ENCODE measurements around the gene SNAP29. TPM values are rescaled to one million over a fixed set of nuclear protein-coding genes. Genes with fewer than 3 reads are reported as not detected.

Gene SNAP29
- total and polyA plus RNA-seq, 4 donors, result 10.5 to 26.2 (median 16.3) TPM

DNA sequence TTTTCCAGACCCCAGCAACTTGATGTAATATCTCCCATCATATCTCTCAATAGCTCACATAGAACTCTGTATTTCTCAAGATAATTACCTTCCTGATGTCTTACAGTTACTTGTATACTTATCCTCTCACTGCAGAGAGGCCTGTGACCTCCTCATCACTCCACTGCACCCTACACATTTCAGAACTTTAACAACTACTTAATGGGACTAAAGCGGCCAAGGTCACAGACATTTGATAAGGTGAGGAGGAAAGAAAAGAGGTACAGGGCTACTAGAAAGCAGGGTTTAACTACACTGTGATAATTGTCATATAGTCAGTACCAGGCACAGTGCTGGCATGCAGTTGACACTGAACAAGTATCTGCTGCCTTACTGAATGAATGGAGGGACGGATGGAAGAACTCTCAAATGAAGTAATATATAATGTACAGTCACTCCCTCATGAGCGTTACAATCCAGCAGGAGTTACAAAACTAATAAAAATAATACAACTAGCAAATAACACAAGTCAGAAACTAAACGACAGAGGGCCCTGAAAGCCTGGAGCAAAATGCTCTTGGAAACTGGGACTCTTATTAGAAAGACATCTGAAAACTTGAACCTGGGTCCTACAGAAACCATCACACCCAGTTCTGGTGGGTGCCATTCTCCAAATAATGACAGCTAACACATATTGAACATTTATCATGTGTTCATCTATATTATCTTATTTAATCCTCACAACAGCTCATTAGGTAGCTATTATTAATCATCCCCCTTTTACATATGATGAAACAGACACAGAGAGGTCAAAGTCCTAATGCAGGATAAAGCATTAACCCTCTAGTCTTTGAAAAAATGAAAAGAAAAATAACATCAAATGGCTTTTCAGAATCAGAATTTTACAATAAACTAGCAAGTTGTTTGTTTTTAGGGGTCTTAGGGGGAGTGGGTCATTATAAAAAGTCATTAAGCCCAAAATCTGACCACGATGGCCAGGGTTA lies 14.5 kb upstream of the SNAP29 start:
- no peak overlapping the region for H3K27ac ChIP-seq (ENCODE audit: low read depth in 1 of 2, low read length in 2 of 2)
- H3K27me3 ChIP-seq (ENCODE audit: control insufficient read depth in 4 of 4, insufficient read depth in 4 of 4, low read length in 3 of 4), result no peaks in the 10 kb centered on the region
- TF ChIP-seq RXRA (IDR thresholded peaks at IDR 0.05) (no peak), HNF4A (conservative IDR thresholded peaks at IDR 0.05) (peak; percentile 45 to 76), HNF4G (IDR thresholded peaks at IDR 0.05) (peak; percentile 44)
- no peaks in the 10 kb centered on the region for H3K36me3 ChIP-seq (ENCODE audit: control insufficient read depth in 4 of 4, insufficient read depth in 3 of 4, low read depth in 1 of 4, low read length in 3 of 4)
- peak; percentile 14 for DNase-seq (ENCODE audit: low spot score)
- H3K9ac ChIP-seq (ENCODE audit: low read depth in 1 of 2, low read length in 2 of 2), result no peak overlapping the region
- H3K9me3 ChIP-seq (ENCODE audit: control insufficient read depth in 4 of 4, low read length in 3 of 4), result no peaks in the 10 kb centered on the region
- H3K4me1 ChIP-seq (ENCODE audit: control insufficient read depth in 4 of 4, insufficient read depth in 4 of 4, low read length in 3 of 4), result peaks cover 2 to 9% (median 4%) of the 10 kb centered on the region in 4 donors
- 92% methylated on average over 5 of the region's 5 CpGs for WGBS
- no peak overlapping the region for H3K4me3 ChIP-seq (ENCODE audit: low read depth in 1 of 3, low read length in 3 of 3)

GRCh38 chr22:20847318-20847822 lies 11.4 kb upstream of the SNAP29 start:
- no peak for DNase-seq (ENCODE audit: low spot score)
- peaks cover 2 to 9% (median 4%) of the 10 kb centered on the region in 4 donors for H3K4me1 ChIP-seq (ENCODE audit: control insufficient read depth in 4 of 4, insufficient read depth in 4 of 4, low read length in 3 of 4)
- H3K36me3 ChIP-seq (ENCODE audit: control insufficient read depth in 4 of 4, insufficient read depth in 3 of 4, low read depth in 1 of 4, low read length in 3 of 4), result no peaks in the 10 kb centered on the region
- H3K9me3 ChIP-seq (ENCODE audit: control insufficient read depth in 4 of 4, low read length in 3 of 4), result no peaks in the 10 kb centered on the region
- TF ChIP-seq NR2F2 (IDR thresholded peaks at IDR 0.05) (no peak), GABPA (IDR thresholded peaks at IDR 0.05 in 1 of 2, conservative IDR thresholded peaks at IDR 0.05 in 1 of 2) (no peak), JUND (IDR thresholded peaks at IDR 0.05) (no peak), SP1 (IDR thresholded peaks at IDR 0.05) (no peak), HNF4G (IDR thresholded peaks at IDR 0.05) (no peak), RXRA (IDR thresholded peaks at IDR 0.05) (no peak), YY1 (IDR thresholded peaks at IDR 0.05) (no peak)
- TF ChIP-seq, protein P1, sequence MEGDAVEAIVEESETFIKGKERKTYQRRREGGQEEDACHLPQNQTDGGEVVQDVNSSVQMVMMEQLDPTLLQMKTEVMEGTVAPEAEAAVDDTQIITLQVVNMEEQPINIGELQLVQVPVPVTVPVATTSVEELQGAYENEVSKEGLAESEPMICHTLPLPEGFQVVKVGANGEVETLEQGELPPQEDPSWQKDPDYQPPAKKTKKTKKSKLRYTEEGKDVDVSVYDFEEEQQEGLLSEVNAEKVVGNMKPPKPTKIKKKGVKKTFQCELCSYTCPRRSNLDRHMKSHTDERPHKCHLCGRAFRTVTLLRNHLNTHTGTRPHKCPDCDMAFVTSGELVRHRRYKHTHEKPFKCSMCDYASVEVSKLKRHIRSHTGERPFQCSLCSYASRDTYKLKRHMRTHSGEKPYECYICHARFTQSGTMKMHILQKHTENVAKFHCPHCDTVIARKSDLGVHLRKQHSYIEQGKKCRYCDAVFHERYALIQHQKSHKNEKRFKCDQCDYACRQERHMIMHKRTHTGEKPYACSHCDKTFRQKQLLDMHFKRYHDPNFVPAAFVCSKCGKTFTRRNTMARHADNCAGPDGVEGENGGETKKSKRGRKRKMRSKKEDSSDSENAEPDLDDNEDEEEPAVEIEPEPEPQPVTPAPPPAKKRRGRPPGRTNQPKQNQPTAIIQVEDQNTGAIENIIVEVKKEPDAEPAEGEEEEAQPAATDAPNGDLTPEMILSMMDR (IDR thresholded peaks at IDR 0.05; ENCODE audit: low read depth, low read length, missing input control), result no peak
- 96% methylated on average over 2 of the region's 2 CpGs for WGBS
- H3K27me3 ChIP-seq (ENCODE audit: control insufficient read depth in 4 of 4, insufficient read depth in 4 of 4, low read length in 3 of 4), result no peaks in the 10 kb centered on the region
- no peak overlapping the region for H3K4me3 ChIP-seq (ENCODE audit: low read depth in 1 of 3, low read length in 3 of 3)
- no peak overlapping the region for H3K9ac ChIP-seq (ENCODE audit: low read depth in 1 of 2, low read length in 2 of 2)
- no peak overlapping the region for H3K27ac ChIP-seq (ENCODE audit: low read depth in 1 of 2, low read length in 2 of 2)

GRCh38 chr22:20852076-20852475 lies 6.7 kb upstream of the SNAP29 start:
- Histone ChIP-seq H3K9me3 (ENCODE audit: control insufficient read depth in 4 of 4, low read length in 3 of 4) (no peaks in the 10 kb centered on the region), H3K9ac (ENCODE audit: low read depth in 1 of 2, low read length in 2 of 2) (no peak overlapping the region), H3K4me1 (ENCODE audit: control insufficient read depth in 4 of 4, insufficient read depth in 4 of 4, low read length in 3 of 4) (peaks cover 0 to 14% (median 8%) of the 10 kb centered on the region in 4 donors), H3K4me3 (ENCODE audit: low read depth in 1 of 3, low read length in 3 of 3) (no peak overlapping the region), H3K27me3 (ENCODE audit: control insufficient read depth in 4 of 4, insufficient read depth in 4 of 4, low read length in 3 of 4) (no peaks in the 10 kb centered on the region), H3K27ac (ENCODE audit: low read depth in 1 of 2, low read length in 2 of 2) (no peak overlapping the region), H3K36me3 (ENCODE audit: control insufficient read depth in 4 of 4, insufficient read depth in 3 of 4, low read depth in 1 of 4, low read length in 3 of 4) (no peaks in the 10 kb centered on the region)
- TF ChIP-seq REST (IDR thresholded peaks at IDR 0.05), result no peak
- no peak for TF ChIP-seq RAD21 (IDR thresholded peaks at IDR 0.05)
- TF ChIP-seq, protein P2, sequence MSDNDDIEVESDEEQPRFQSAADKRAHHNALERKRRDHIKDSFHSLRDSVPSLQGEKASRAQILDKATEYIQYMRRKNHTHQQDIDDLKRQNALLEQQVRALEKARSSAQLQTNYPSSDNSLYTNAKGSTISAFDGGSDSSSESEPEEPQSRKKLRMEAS (IDR thresholded peaks at IDR 0.05), result no peak
- TF ChIP-seq FOXA2 (IDR thresholded peaks at IDR 0.05), result no peak
- TF ChIP-seq RXRA (IDR thresholded peaks at IDR 0.05), result no peak
- TF ChIP-seq, protein P1 (IDR thresholded peaks at IDR 0.05; ENCODE audit: low read depth, low read length, missing input control), result no peak
- no peak for TF ChIP-seq NR2F2 (IDR thresholded peaks at IDR 0.05)
- no peak for TF ChIP-seq EGR1 (IDR thresholded peaks at IDR 0.05; ENCODE audit: low read depth in 2 of 2)
- TF ChIP-seq HNF4A (conservative IDR thresholded peaks at IDR 0.05), result no peak
- no peak for DNase-seq (ENCODE audit: low spot score)
- 57% methylated on average over 4 of the region's 4 CpGs for WGBS

Data from liver (tissue), 9 donors.